Measurements from ENCODE around the gene NKAP. TPM values are rescaled to one million over a fixed set of nuclear protein-coding genes. Genes with fewer than 3 reads are reported as not detected.
"Not testable (repeated sequence)": the region's sequence is repeated elsewhere in the genome, so short reads cannot be mapped to it uniquely, and the experiment has no call there.

NKAP gene
- total and polyA plus RNA-seq, 12 donors, result 5.1 to 13.3 (median 9.5) TPM

- H3K27ac ChIP-seq, result no peak within 1 kb of the TSS
- H3K27me3 ChIP-seq, result peaks cover 13% of the 10 kb centered on the region
- 40 to 70% (median 56%) methylated on average over 2 to 4 of the region's 4 CpGs; no CpG with 5 or more reads in 1 of the 4 donors for WGBS, 4 donors
- no peaks in the 10 kb centered on the region for H3K4me1 ChIP-seq (replicated peaks in 1 of 2)
- no peaks in the 10 kb centered on the region for H3K36me3 ChIP-seq (replicated peaks in 1 of 2)
- intact Hi-C loops (cut with DNase I), result no loop called here
- no peak within 1 kb of the TSS for H3K4me3 ChIP-seq
- TF ChIP-seq POLR2A (IDR thresholded peaks at IDR 0.05), result no peak
- TF ChIP-seq CTCF (IDR thresholded peaks at IDR 0.05), result no peak
- no peaks in the 10 kb centered on the region for H3K9me3 ChIP-seq (replicated peaks in 1 of 3)
- DNase-seq, result no peak
Observed at GRCh38 chrX:119895843-119896326, 47.7 kb downstream of the NKAP start, which contains the start of gene AKAP14. Gene AKAP14 (plus strand): TSS chrX:119895893. CDS start chrX:119903224, 7,331 bp downstream.

- intact Hi-C loops (cut with DNase I); H3K36me3 ChIP-seq (replicated peaks in 1 of 2); H3K9me3 ChIP-seq (replicated peaks in 1 of 3); H3K27ac ChIP-seq; H3K4me3 ChIP-seq; H3K4me1 ChIP-seq (replicated peaks in 1 of 2); DNase-seq: not testable (repeated sequence)
- WGBS, 4 donors, result 65 to 75% (median 68%) methylated on average over 16 of the region's 16 CpGs
- peaks cover 11% of the 10 kb centered on the region for H3K27me3 ChIP-seq
Observed at GRCh38 chrX:119891961-119892692, 51.4 kb downstream of the NKAP start.

GRCh38 chrX:119890626-119891025 lies 52.9 kb downstream of the NKAP start:
- intact Hi-C loops (cut with DNase I); DNase-seq: not testable (repeated sequence)
- WGBS, 4 donors, result 76 to 100% (median 87%) methylated on average over 2 to 28 of the region's 36 CpGs; no CpG with 5 or more reads in 1 of the 4 donors

DNA sequence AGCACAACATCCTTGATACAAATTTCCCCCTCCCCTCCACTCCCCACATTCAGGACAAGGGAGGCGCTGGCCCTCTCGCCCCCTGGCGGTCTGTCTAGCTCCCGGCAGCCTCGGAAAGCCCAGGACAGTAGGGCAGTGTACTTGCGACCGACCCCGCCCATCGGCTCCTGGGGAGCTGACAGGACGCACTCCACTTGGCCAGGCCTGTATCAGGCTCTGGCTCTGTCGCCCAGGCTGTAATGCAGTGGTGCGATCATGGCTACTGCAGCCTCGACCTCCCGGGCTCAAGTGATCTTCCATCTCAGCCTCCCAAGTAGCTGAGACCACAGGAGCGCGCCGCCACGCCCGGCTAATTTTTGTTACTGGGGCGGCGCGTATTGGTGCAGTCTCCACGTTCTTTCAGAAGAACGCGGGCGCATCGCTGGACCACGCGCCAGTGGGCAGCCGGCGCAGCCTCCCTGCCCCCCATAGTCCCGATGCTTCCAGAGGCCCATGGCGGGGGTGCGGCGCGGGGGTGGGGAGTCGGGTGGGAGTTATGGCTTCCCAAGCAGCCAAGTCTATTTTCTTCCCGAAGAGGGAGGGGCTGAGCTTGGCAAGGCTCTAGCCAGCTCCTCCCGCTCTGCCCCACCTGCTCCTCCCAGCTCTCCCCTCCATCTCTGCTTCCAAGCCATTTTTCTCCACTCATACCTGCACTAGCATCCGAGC lies 55.7 kb downstream of the NKAP start:
- Histone ChIP-seq H3K9me3 (replicated peaks in 1 of 3) (no peaks in the 10 kb centered on the region), H3K4me3 (peak overlapping the region in 1 of 4 donors; percentile 42), H3K4me1 (replicated peaks in 1 of 2) (no peaks in the 10 kb centered on the region), H3K27ac (no peak overlapping the region), H3K36me3 (replicated peaks in 1 of 2) (no peaks in the 10 kb centered on the region), H3K27me3 (peaks cover 5% of the 10 kb centered on the region)
- intact Hi-C loops (cut with DNase I), result no loop called here
- no peak for TF ChIP-seq POLR2A (IDR thresholded peaks at IDR 0.05)
- TF ChIP-seq CTCF (IDR thresholded peaks at IDR 0.05), result peak in 5 of 6 experiments; percentile 9 to 47 (median 36)
- 10 to 80% (median 27%) methylated on average over 4 to 40 of the region's 40 CpGs for WGBS, 4 donors
- peak; percentile 33 to 70 (median 55) for DNase-seq

More at GRCh38 chrX:119890626-119891025, 52.9 kb downstream of the NKAP start:
- H3K27ac ChIP-seq; H3K4me1 ChIP-seq (replicated peaks in 1 of 2); H3K36me3 ChIP-seq (replicated peaks in 1 of 2); H3K9me3 ChIP-seq (replicated peaks in 1 of 3); H3K4me3 ChIP-seq: not testable (repeated sequence)
- peaks cover 11% of the 10 kb centered on the region for H3K27me3 ChIP-seq
